H7 (cell line): ENCODE data around the gene HHLA2. TPM values are rescaled to one million over a fixed set of nuclear protein-coding genes. Genes with fewer than 3 reads are reported as not detected.
"Not testable (repeated sequence)": the region's sequence is repeated elsewhere in the genome, so short reads cannot be mapped to it uniquely, and the experiment has no call there.

Source experiments
- DNase-seq: peaks from one replicate; pipeline ENCODE4 v3.0.0; 2012
- H3K27me3 ChIP-seq: 2 replicates; pipeline ENCODE4 v1.6.0; 2011; ENCODE audit warnings: mild to moderate bottlenecking, low read length; ENCODE audit not compliant: control insufficient read depth, insufficient read depth
- H3K36me3 ChIP-seq: replicated peaks from 2 replicates; pipeline ENCODE4 v1.5.1; 2011; ENCODE audit warnings: low read length; ENCODE audit not compliant: control insufficient read depth, insufficient read depth
- H3K4me3 ChIP-seq: 2 replicates; pipeline ENCODE4 v1.5.1; 2011; ENCODE audit warnings: low read depth, mild to moderate bottlenecking, control low read depth, low read length, moderate library complexity; ENCODE audit not compliant: insufficient read depth
- total RNA-seq: library from RNA; depleted of rRNA; stranded (reverse); fragments of >200 nt; shearing (Covaris generic); gene quantifications from 2 replicates; pipeline ENCODE4 v1.2.3, GENCODE V29; 2014

The HHLA2 gene
- total RNA-seq, 1 experiment from 2014 or later = not detected

GRCh38 chr3:108288193-108288592, 8.2 kb upstream of the HHLA2 start:
- not testable (repeated sequence) for H3K27me3 ChIP-seq, H3K36me3 ChIP-seq, DNase-seq, H3K4me3 ChIP-seq

- no peak for DNase-seq
- no peak overlapping the region for H3K4me3 ChIP-seq
- H3K27me3 ChIP-seq = no peaks in the 10 kb centered on the region
- H3K36me3 ChIP-seq = no peaks in the 10 kb centered on the region
Observed at GRCh38 chr3:108289159-108289558, 7.2 kb upstream of the HHLA2 start.

GRCh38 chr3:108292450-108292849, 3.9 kb upstream of the HHLA2 start:
- no peak for DNase-seq
- Histone ChIP-seq H3K36me3 (no peaks in the 10 kb centered on the region), H3K27me3 (no peaks in the 10 kb centered on the region), H3K4me3 (no peak overlapping the region)

GRCh38 chr3:108292905-108293328, 3.4 kb upstream of the HHLA2 start:
- H3K27me3 ChIP-seq = no peaks in the 10 kb centered on the region
- H3K36me3 ChIP-seq = no peaks in the 10 kb centered on the region
- DNase-seq = no peak
- H3K4me3 ChIP-seq = no peak overlapping the region

- Histone ChIP-seq H3K27me3 (no peaks in the 10 kb centered on the region), H3K4me3 (no peak overlapping the region), H3K36me3 (no peaks in the 10 kb centered on the region)
- no peak for DNase-seq
Observed at GRCh38 chr3:108293858-108294257, 2.5 kb upstream of the HHLA2 start.

- H3K27me3 ChIP-seq = no peaks in the 10 kb centered on the region
- no peak overlapping the region for H3K4me3 ChIP-seq
- no peak for DNase-seq
- no peaks in the 10 kb centered on the region for H3K36me3 ChIP-seq
Observed at GRCh38 chr3:108295421-108296175, 750 bp upstream of the HHLA2 start.

GRCh38 chr3:108297647-108298046, 1.3 kb downstream of the HHLA2 start:
- DNase-seq = no peak
- Histone ChIP-seq H3K27me3 (no peaks in the 10 kb centered on the region), H3K36me3 (no peaks in the 10 kb centered on the region), H3K4me3 (no peak overlapping the region)

- DNase-seq = no peak
- Histone ChIP-seq H3K36me3 (no peaks in the 10 kb centered on the region), H3K27me3 (no peaks in the 10 kb centered on the region), H3K4me3 (no peak overlapping the region)
Observed at GRCh38 chr3:108298056-108298455, 1.7 kb downstream of the HHLA2 start.

- H3K4me3 ChIP-seq = no peak overlapping the region
- no peak for DNase-seq
Observed at GRCh38 chr3:108300103-108300849, 3.9 kb downstream of the HHLA2 start.

GRCh38 chr3:108301695-108302404, 5.5 kb downstream of the HHLA2 start:
- DNase-seq = no peak
- H3K36me3 ChIP-seq = no peaks in the 10 kb centered on the region
- no peaks in the 10 kb centered on the region for H3K27me3 ChIP-seq
- H3K4me3 ChIP-seq = no peak overlapping the region

More at GRCh38 chr3:108300103-108300849, 3.9 kb downstream of the HHLA2 start:
- Histone ChIP-seq H3K27me3 (no peaks in the 10 kb centered on the region), H3K36me3 (no peaks in the 10 kb centered on the region)

- Histone ChIP-seq H3K27me3 (no peaks in the 10 kb centered on the region), H3K4me3 (no peak overlapping the region), H3K36me3 (no peaks in the 10 kb centered on the region)
- no peak for DNase-seq
Observed at GRCh38 chr3:108302570-108302969, 6.2 kb downstream of the HHLA2 start.

GRCh38 chr3:108305484-108306172, 9.3 kb downstream of the HHLA2 start:
- Histone ChIP-seq H3K27me3 (no peaks in the 10 kb centered on the region), H3K36me3 (no peaks in the 10 kb centered on the region), H3K4me3 (no peak overlapping the region)
- no peak for DNase-seq

- DNase-seq = no peak
- no peaks in the 10 kb centered on the region for H3K36me3 ChIP-seq
- no peak overlapping the region for H3K4me3 ChIP-seq
- no peaks in the 10 kb centered on the region for H3K27me3 ChIP-seq
Observed at GRCh38 chr3:108311797-108312196, 15.4 kb downstream of the HHLA2 start.

GRCh38 chr3:108312656-108313055, 16.3 kb downstream of the HHLA2 start:
- H3K36me3 ChIP-seq = no peaks in the 10 kb centered on the region
- DNase-seq = no peak
- H3K4me3 ChIP-seq = no peak overlapping the region
- H3K27me3 ChIP-seq = no peaks in the 10 kb centered on the region
